Body of pancreas (tissue), 4 donors: Measurements from ENCODE around the gene IFFO2.

Experiments
- POLR2A ChIP-seq, 3 donors: fragments of 450-650 bp; IDR thresholded peaks; one replicate each; pipeline ENCODE4 v1.6.1; 2016; ENCODE audit warnings: antibody characterized with exemption in 3 of 3, mild to moderate bottlenecking in 2 of 3
- TF ChIP-seq, protein P1 (sequence below), 7 experiments: fragments of 450-650 bp in 4 of 7; fragments of 200-600 bp in 3 of 7; sonication (generic) in 3 of 7; IDR thresholded peaks; one replicate each; pipeline ENCODE4 v1.5.1; 2016 to 2019; ENCODE audit warnings: antibody characterized with exemption in 7 of 7

DNA sequence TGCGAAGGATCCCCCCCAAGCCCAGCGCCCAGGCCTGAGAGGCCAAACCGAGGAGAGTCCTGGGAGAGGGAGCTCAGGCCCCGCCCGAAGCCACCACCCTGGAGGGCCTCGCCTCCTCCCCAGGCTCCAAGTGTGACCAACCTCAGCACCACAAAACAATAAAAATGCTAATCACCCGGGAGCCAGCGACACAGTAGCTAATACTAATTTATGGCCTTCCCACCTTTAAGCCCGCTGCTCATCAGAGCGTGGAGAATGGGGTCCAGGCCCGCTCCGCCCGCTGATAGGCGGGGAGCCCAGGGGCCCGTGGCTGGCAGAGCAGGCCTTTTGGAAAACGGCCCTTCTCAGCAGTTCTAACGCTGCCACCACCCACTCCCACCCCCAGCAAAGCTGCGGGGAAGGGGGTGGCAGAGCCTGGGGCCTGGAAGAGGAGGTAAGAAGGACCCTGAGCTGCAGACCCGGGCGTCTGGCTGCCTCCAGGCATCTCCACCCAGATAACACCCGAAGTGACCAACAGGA, 76.6 kb downstream of the IFFO2 start:
- TF ChIP-seq POLR2A (IDR thresholded peaks at IDR 0.05): no peak
- TF ChIP-seq, protein P1, sequence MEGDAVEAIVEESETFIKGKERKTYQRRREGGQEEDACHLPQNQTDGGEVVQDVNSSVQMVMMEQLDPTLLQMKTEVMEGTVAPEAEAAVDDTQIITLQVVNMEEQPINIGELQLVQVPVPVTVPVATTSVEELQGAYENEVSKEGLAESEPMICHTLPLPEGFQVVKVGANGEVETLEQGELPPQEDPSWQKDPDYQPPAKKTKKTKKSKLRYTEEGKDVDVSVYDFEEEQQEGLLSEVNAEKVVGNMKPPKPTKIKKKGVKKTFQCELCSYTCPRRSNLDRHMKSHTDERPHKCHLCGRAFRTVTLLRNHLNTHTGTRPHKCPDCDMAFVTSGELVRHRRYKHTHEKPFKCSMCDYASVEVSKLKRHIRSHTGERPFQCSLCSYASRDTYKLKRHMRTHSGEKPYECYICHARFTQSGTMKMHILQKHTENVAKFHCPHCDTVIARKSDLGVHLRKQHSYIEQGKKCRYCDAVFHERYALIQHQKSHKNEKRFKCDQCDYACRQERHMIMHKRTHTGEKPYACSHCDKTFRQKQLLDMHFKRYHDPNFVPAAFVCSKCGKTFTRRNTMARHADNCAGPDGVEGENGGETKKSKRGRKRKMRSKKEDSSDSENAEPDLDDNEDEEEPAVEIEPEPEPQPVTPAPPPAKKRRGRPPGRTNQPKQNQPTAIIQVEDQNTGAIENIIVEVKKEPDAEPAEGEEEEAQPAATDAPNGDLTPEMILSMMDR (IDR thresholded peaks at IDR 0.05): no peak
